ENCODE measurements around the gene SFMBT1.
A peak's percentile ranks its signal among the peaks of the same experiment; 100 is the strongest.

Gene SFMBT1

GRCh38 chr3:53022647-53023046, 23.2 kb downstream of the SFMBT1 start:
- no peak overlapping the region for H3K27ac Mint-ChIP-seq
- H3K9me3 Mint-ChIP-seq: peaks cover 14% of the 10 kb centered on the region
- H3K36me3 Mint-ChIP-seq (ENCODE audit: low read depth): peaks cover 13% of the 10 kb centered on the region
- peaks cover 2% of the 10 kb centered on the region for H3K27me3 Mint-ChIP-seq (ENCODE audit: low read depth, poor library complexity)
- DNase-seq: no peak
- H3K4me3 Mint-ChIP-seq: no peak overlapping the region
- peaks cover 22% of the 10 kb centered on the region for H3K4me1 Mint-ChIP-seq
- no peak for TF ChIP-seq CTCF (IDR thresholded peaks at IDR 0.05)

GRCh38 chr3:53016236-53016635, 29.6 kb downstream of the SFMBT1 start:
- Mint-ChIP-seq H3K36me3 (ENCODE audit: low read depth) (peaks cover 5% of the 10 kb centered on the region), H3K27me3 (ENCODE audit: low read depth, poor library complexity) (no peaks in the 10 kb centered on the region), H3K4me1 (peaks cover 13% of the 10 kb centered on the region), H3K4me3 (no peak overlapping the region), H3K9me3 (no peaks in the 10 kb centered on the region), H3K27ac (no peak overlapping the region)
- DNase-seq: no peak
- TF ChIP-seq CTCF (IDR thresholded peaks at IDR 0.05): no peak

- no peak for TF ChIP-seq CTCF (IDR thresholded peaks at IDR 0.05)
- DNase-seq: no peak
- Mint-ChIP-seq H3K4me1 (peaks cover 18% of the 10 kb centered on the region), H3K27me3 (ENCODE audit: low read depth, poor library complexity) (no peaks in the 10 kb centered on the region), H3K4me3 (no peak overlapping the region), H3K36me3 (ENCODE audit: low read depth) (peaks cover 5% of the 10 kb centered on the region), H3K27ac (no peak overlapping the region), H3K9me3 (no peaks in the 10 kb centered on the region)
Measured at GRCh38 chr3:53011324-53011723, 34.5 kb downstream of the SFMBT1 start.

GRCh38 chr3:53009826-53010539, 35.9 kb downstream of the SFMBT1 start:
- H3K9me3 Mint-ChIP-seq: no peaks in the 10 kb centered on the region
- DNase-seq: no peak
- H3K27me3 Mint-ChIP-seq (ENCODE audit: low read depth, poor library complexity): no peaks in the 10 kb centered on the region
- peaks cover 10% of the 10 kb centered on the region for H3K36me3 Mint-ChIP-seq (ENCODE audit: low read depth)
- no peak for TF ChIP-seq CTCF (IDR thresholded peaks at IDR 0.05)
- H3K27ac Mint-ChIP-seq: peak overlapping the region; percentile 16
- peaks cover 32% of the 10 kb centered on the region for H3K4me1 Mint-ChIP-seq
- no peak overlapping the region for H3K4me3 Mint-ChIP-seq

- no peak overlapping the region for H3K27ac Mint-ChIP-seq
- H3K4me1 Mint-ChIP-seq: peaks cover 33% of the 10 kb centered on the region
- no peaks in the 10 kb centered on the region for H3K9me3 Mint-ChIP-seq
Measured at GRCh38 chr3:53008932-53009331, 36.9 kb downstream of the SFMBT1 start.

More at GRCh38 chr3:53008932-53009331, 36.9 kb downstream of the SFMBT1 start:
- Mint-ChIP-seq H3K27me3 (ENCODE audit: low read depth, poor library complexity) (no peaks in the 10 kb centered on the region), H3K4me3 (no peak overlapping the region), H3K36me3 (ENCODE audit: low read depth) (peaks cover 10% of the 10 kb centered on the region)
- DNase-seq: no peak
- TF ChIP-seq CTCF (IDR thresholded peaks at IDR 0.05): no peak

All from nephron progenitor cell (in vitro differentiated cells).